Endothelial cell (in vitro differentiated cells): ENCODE results near the gene CELA3B. TPM values are rescaled to one million over a fixed set of nuclear protein-coding genes. Genes with fewer than 3 reads are reported as not detected.
A peak's percentile ranks its signal among the peaks of the same experiment; 100 is the strongest.

Experiments
- DNase-seq: peaks from one replicate; pipeline ENCODE4 v3.0.0; 2021; ENCODE audit warnings: low spot score
- H3K27ac Mint-ChIP-seq: one replicate; pipeline ENCODE4 v1.8.0; 2021; ENCODE audit warnings: mixed read lengths, inconsistent platforms; ENCODE audit not compliant: unreplicated experiment
- H3K27me3 Mint-ChIP-seq: one replicate; pipeline ENCODE4 v1.8.0; 2021; ENCODE audit warnings: mild to moderate bottlenecking, moderate library complexity, mixed read lengths, inconsistent platforms; ENCODE audit not compliant: unreplicated experiment
- H3K36me3 Mint-ChIP-seq: one replicate; pipeline ENCODE4 v1.8.0; 2021; ENCODE audit warnings: mild to moderate bottlenecking, low read depth, mixed read lengths, inconsistent platforms; ENCODE audit not compliant: unreplicated experiment
- H3K4me1 Mint-ChIP-seq: one replicate; pipeline ENCODE4 v1.8.0; 2021; ENCODE audit warnings: mild to moderate bottlenecking, mixed read lengths, inconsistent platforms; ENCODE audit not compliant: unreplicated experiment
- H3K4me3 Mint-ChIP-seq: one replicate; pipeline ENCODE4 v1.8.0; 2021; ENCODE audit warnings: mild to moderate bottlenecking, mixed read lengths, inconsistent platforms; ENCODE audit not compliant: unreplicated experiment
- H3K9me3 Mint-ChIP-seq: one replicate; pipeline ENCODE4 v1.8.0; 2021; ENCODE audit warnings: mixed read lengths, inconsistent platforms; ENCODE audit not compliant: unreplicated experiment
- CTCF ChIP-seq: fragments of 200-600 bp; sonication (generic); IDR thresholded peaks from one replicate; pipeline ENCODE4 v1.5.0; 2021; ENCODE audit warnings: antibody characterized with exemption; ENCODE audit not compliant: unreplicated experiment
- total RNA-seq: library from RNA; stranded (reverse); fragmentation: NEBNext Ultra II Directional; extraction: Animal tissue kit (Norgen Biotek cat#: 25700); gene quantifications from one replicate; pipeline ENCODE4 v1.2.1, GENCODE V29; 2021; ENCODE audit not compliant: unreplicated experiment

The CELA3B gene
- total RNA-seq, 1 donor from 2014 or later, result not detected

- H3K4me1 Mint-ChIP-seq, result peaks cover 55% of the 10 kb centered on the region
- DNase-seq, result no peak
- peak overlapping the region; percentile 38 for H3K4me3 Mint-ChIP-seq
- no peaks in the 10 kb centered on the region for H3K36me3 Mint-ChIP-seq
- H3K9me3 Mint-ChIP-seq, result no peaks in the 10 kb centered on the region
- peaks cover 3% of the 10 kb centered on the region for H3K27me3 Mint-ChIP-seq
- TF ChIP-seq CTCF, result no peak
- peak overlapping the region; percentile 95 for H3K27ac Mint-ChIP-seq
These were observed 32.1 kb upstream of the CELA3B start for GRCh38 chr1:21944733-21945073.

GRCh38 chr1:21946836-21947587 lies 29.8 kb upstream of the CELA3B start:
- peak overlapping the region; percentile 84 for H3K27ac Mint-ChIP-seq
- H3K9me3 Mint-ChIP-seq, result no peaks in the 10 kb centered on the region
- peaks cover 35% of the 10 kb centered on the region for H3K4me1 Mint-ChIP-seq
- peaks cover 3% of the 10 kb centered on the region for H3K27me3 Mint-ChIP-seq
- DNase-seq, result peak; percentile 41
- TF ChIP-seq CTCF, result no peak
- no peak overlapping the region for H3K4me3 Mint-ChIP-seq
- H3K36me3 Mint-ChIP-seq, result no peaks in the 10 kb centered on the region

GRCh38 chr1:21950734-21951133 lies 26.1 kb upstream of the CELA3B start:
- H3K27ac Mint-ChIP-seq, result no peak overlapping the region
- TF ChIP-seq CTCF, result no peak
- H3K4me1 Mint-ChIP-seq, result peaks cover 29% of the 10 kb centered on the region
- no peaks in the 10 kb centered on the region for H3K36me3 Mint-ChIP-seq
- H3K9me3 Mint-ChIP-seq, result no peaks in the 10 kb centered on the region
- DNase-seq, result no peak
- H3K27me3 Mint-ChIP-seq, result peaks cover 4% of the 10 kb centered on the region
- no peak overlapping the region for H3K4me3 Mint-ChIP-seq

GRCh38 chr1:21951226-21951870 lies 25.5 kb upstream of the CELA3B start:
- no peak for TF ChIP-seq CTCF
- Mint-ChIP-seq H3K9me3 (no peaks in the 10 kb centered on the region), H3K4me1 (peaks cover 29% of the 10 kb centered on the region), H3K27ac (no peak overlapping the region), H3K4me3 (no peak overlapping the region), H3K36me3 (no peaks in the 10 kb centered on the region), H3K27me3 (peaks cover 2% of the 10 kb centered on the region)
- DNase-seq, result no peak
